ENCODE data around the gene PLEKHA6.
"Not testable (repeated sequence)": the region's sequence is repeated elsewhere in the genome, so short reads cannot be mapped to it uniquely, and the experiment has no call there.

PLEKHA6 gene

GRCh38 chr1:204260601-204261197 is 99.0 kb downstream of the PLEKHA6 start:
- no peak for DNase-seq (ENCODE audit: low read depth)

- no peak for DNase-seq (ENCODE audit: low read depth)
Measured at GRCh38 chr1:204259782-204260181, 99.9 kb downstream of the PLEKHA6 start.

GRCh38 chr1:204259196-204259595 is 100.5 kb downstream of the PLEKHA6 start:
- no peak for DNase-seq (ENCODE audit: low read depth)

GRCh38 chr1:204258213-204259115 is 101.3 kb downstream of the PLEKHA6 start:
- peak; percentile 78 for DNase-seq (ENCODE audit: low read depth)

GRCh38 chr1:204257446-204257845 is 102.3 kb downstream of the PLEKHA6 start:
- no peak for DNase-seq (ENCODE audit: low read depth)

- no peak for DNase-seq (ENCODE audit: low read depth)
Measured at GRCh38 chr1:204256531-204256930, 103.2 kb downstream of the PLEKHA6 start.

- peak; percentile 67 for DNase-seq (ENCODE audit: low read depth)
Measured at GRCh38 chr1:204255966-204256365, 103.8 kb downstream of the PLEKHA6 start.

GRCh38 chr1:204255225-204255624 is 104.5 kb downstream of the PLEKHA6 start:
- no peak for DNase-seq (ENCODE audit: low read depth)

GRCh38 chr1:204254031-204254661 is 105.6 kb downstream of the PLEKHA6 start:
- DNase-seq (ENCODE audit: low read depth): peak; percentile 93

- no peak for DNase-seq (ENCODE audit: low read depth)
Measured at GRCh38 chr1:204251926-204252689, 107.6 kb downstream of the PLEKHA6 start.

- DNase-seq (ENCODE audit: low read depth): no peak
Measured at GRCh38 chr1:204251286-204251685, 108.4 kb downstream of the PLEKHA6 start.

GRCh38 chr1:204250428-204251030 is 109.2 kb downstream of the PLEKHA6 start:
- DNase-seq (ENCODE audit: low read depth): peak; percentile 45

- DNase-seq (ENCODE audit: low read depth): no peak
Measured at GRCh38 chr1:204249736-204250427, 109.8 kb downstream of the PLEKHA6 start.

- no peak for DNase-seq (ENCODE audit: low read depth)
Measured at GRCh38 chr1:204248954-204249353, 110.8 kb downstream of the PLEKHA6 start.

- no peak for DNase-seq (ENCODE audit: low read depth)
Measured at GRCh38 chr1:204246876-204247275, 112.9 kb downstream of the PLEKHA6 start.

GRCh38 chr1:204242920-204243319 is 116.8 kb downstream of the PLEKHA6 start:
- no peak for DNase-seq (ENCODE audit: low read depth)

- no peak for DNase-seq (ENCODE audit: low read depth)
Measured at GRCh38 chr1:204241914-204242313, 117.8 kb downstream of the PLEKHA6 start.

- DNase-seq (ENCODE audit: low read depth): no peak
Measured at GRCh38 chr1:204241050-204241449, 118.7 kb downstream of the PLEKHA6 start.

GRCh38 chr1:204240233-204240632 is 119.5 kb downstream of the PLEKHA6 start:
- DNase-seq (ENCODE audit: low read depth): no peak

- DNase-seq (ENCODE audit: low read depth): not testable (repeated sequence)
Measured at GRCh38 chr1:204239401-204239800, 120.3 kb downstream of the PLEKHA6 start.

- not testable (repeated sequence) for DNase-seq (ENCODE audit: low read depth)
Measured at GRCh38 chr1:204238520-204238919, 121.2 kb downstream of the PLEKHA6 start.

All from EH (cell line).